ENCODE measurements around the gene TMEM135. TPM values are rescaled to one million over a fixed set of nuclear protein-coding genes. Genes with fewer than 3 reads are reported as not detected.
A peak's percentile ranks its signal among the peaks of the same experiment; 100 is the strongest.
"Not testable (repeated sequence)": the region's sequence is repeated elsewhere in the genome, so short reads cannot be mapped to it uniquely, and the experiment has no call there.

TMEM135 gene
- total RNA-seq, 1 experiment from 2014 or later: 14.0 TPM

DNA sequence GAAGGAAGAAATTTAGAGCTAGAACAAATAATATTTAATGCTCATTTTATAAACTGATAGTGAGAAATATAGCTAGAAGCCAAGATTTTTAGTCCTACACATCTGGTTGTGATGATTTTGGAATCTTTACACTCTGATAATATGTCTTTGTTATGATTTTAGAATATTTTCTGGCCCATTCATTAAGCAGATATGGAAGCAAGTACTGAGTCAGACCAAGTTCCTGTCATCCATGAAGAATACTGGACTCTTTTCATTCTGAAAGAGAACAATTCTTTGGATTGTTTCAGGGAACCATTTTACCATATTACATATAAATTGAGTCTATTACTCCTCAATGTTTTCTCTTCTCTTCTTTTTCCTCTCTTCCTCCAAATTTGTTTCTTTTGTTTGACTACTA lies 227.4 kb downstream of the TMEM135 start:
- Histone ChIP-seq H3K36me3 (ENCODE audit: low read depth, low read length) (no peaks in the 10 kb centered on the region), H3K4me2 (ENCODE audit: low read length) (no peak overlapping the region), H3K9ac (ENCODE audit: low read length) (no peak overlapping the region), H4K20me1 (ENCODE audit: low read length) (no peaks in the 10 kb centered on the region), H3K4me3 (ENCODE audit: low read length) (no peak overlapping the region), H3K27me3 (ENCODE audit: low read length) (no peaks in the 10 kb centered on the region), H3F3A (ENCODE audit: low read length, unreplicated experiment) (no peaks in the 10 kb centered on the region), H3K79me2 (ENCODE audit: low read length) (no peaks in the 10 kb centered on the region), H3K9me3 (ENCODE audit: low read length) (no peaks in the 10 kb centered on the region), H3K9me2 (replicated peaks; ENCODE audit: low read length) (no peaks in the 10 kb centered on the region), H3K27ac (ENCODE audit: low read length) (no peak overlapping the region), H3K4me1 (ENCODE audit: insufficient read depth, low read length) (peaks cover 5% of the 10 kb centered on the region; the same call in 1 of the 2 replicates), H2AFZ (ENCODE audit: low read length) (no peak overlapping the region)
- ATAC-seq (peak; percentile 40; the same call in 1 of the 2 replicates), DNase-seq (no peak)
- ChIA-PET POLR2A (ENCODE audit: unreplicated experiment) (interaction anchor here (0.7 kb wide), 1 partner anchor 46 kb away, joined by 5 read pairs; no protein-coding TSS in a partner anchor), CTCF (interaction anchor here (0.6 to 1.2 kb wide), 2 partner anchors 167 to 904 kb away, joined by 4 read pairs; no protein-coding TSS in a partner anchor)
- TF ChIP-seq, protein P1, sequence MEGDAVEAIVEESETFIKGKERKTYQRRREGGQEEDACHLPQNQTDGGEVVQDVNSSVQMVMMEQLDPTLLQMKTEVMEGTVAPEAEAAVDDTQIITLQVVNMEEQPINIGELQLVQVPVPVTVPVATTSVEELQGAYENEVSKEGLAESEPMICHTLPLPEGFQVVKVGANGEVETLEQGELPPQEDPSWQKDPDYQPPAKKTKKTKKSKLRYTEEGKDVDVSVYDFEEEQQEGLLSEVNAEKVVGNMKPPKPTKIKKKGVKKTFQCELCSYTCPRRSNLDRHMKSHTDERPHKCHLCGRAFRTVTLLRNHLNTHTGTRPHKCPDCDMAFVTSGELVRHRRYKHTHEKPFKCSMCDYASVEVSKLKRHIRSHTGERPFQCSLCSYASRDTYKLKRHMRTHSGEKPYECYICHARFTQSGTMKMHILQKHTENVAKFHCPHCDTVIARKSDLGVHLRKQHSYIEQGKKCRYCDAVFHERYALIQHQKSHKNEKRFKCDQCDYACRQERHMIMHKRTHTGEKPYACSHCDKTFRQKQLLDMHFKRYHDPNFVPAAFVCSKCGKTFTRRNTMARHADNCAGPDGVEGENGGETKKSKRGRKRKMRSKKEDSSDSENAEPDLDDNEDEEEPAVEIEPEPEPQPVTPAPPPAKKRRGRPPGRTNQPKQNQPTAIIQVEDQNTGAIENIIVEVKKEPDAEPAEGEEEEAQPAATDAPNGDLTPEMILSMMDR (conservative IDR thresholded peaks at IDR 0.05; ENCODE audit: low read depth, low read length): no peak
- no peak for TF ChIP-seq EZH2 (IDR thresholded peaks at IDR 0.05; ENCODE audit: low read length, unreplicated experiment)
- no peak for TF ChIP-seq EZH2phosphoT487 (IDR thresholded peaks at IDR 0.05; ENCODE audit: borderline replicate concordance, low read length)
- BruUV-seq (replicated peaks): no TSS peak
- intact Hi-C loops (cut with micrococcal nuclease): no loop called here

DNA sequence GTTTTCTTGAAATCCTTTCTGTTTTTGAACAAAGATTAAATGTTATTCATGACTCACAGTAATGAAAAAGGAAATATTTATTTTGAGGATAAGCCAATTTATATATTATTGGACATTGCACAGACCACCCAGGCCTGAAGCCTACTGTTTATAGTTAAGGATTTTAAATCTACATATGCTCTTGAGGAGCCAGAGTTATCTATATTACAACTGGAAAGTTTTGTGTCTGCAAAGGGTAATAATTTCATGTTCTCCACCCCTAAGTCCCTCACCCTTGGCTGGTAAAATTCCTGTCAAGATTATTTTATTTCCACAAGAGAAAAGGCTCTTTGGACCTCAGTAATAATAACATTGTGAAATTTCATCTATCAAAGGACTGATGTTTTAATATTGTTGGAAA lies 228.2 kb downstream of the TMEM135 start:
- H3K36me3 ChIP-seq (ENCODE audit: low read depth, low read length): no peaks in the 10 kb centered on the region
- H3F3A ChIP-seq (ENCODE audit: low read length, unreplicated experiment): no peaks in the 10 kb centered on the region
- ChIA-PET POLR2A (ENCODE audit: unreplicated experiment) (interaction anchor here (0.5 kb wide), 1 partner anchor 1603 kb away, joined by 11 read pairs; no protein-coding TSS in a partner anchor), CTCF (interaction anchor here (1.2 kb wide), 1 partner anchor 168 kb away, joined by 4 read pairs; no protein-coding TSS in a partner anchor)
- no peaks in the 10 kb centered on the region for H3K9me2 ChIP-seq (replicated peaks; ENCODE audit: low read length)
- no peaks in the 10 kb centered on the region for H3K27me3 ChIP-seq (ENCODE audit: low read length)
- peaks cover 13% of the 10 kb centered on the region for H3K4me1 ChIP-seq (ENCODE audit: insufficient read depth, low read length)
- no peaks in the 10 kb centered on the region for H3K9me3 ChIP-seq (ENCODE audit: low read length)
- H4K20me1 ChIP-seq (ENCODE audit: low read length): no peaks in the 10 kb centered on the region
- no TSS peak for BruUV-seq (replicated peaks)
- no peak overlapping the region for H3K4me3 ChIP-seq (ENCODE audit: low read length)
- TF ChIP-seq, protein P1 (conservative IDR thresholded peaks at IDR 0.05; ENCODE audit: low read depth, low read length): no peak
- no peak for TF ChIP-seq EZH2 (IDR thresholded peaks at IDR 0.05; ENCODE audit: low read length, unreplicated experiment)
- TF ChIP-seq EZH2phosphoT487 (IDR thresholded peaks at IDR 0.05; ENCODE audit: borderline replicate concordance, low read length): no peak
- no peak overlapping the region for H2AFZ ChIP-seq (ENCODE audit: low read length)
- no peak overlapping the region for H3K27ac ChIP-seq (ENCODE audit: low read length)
- DNase-seq (no peak), ATAC-seq (peak; percentile 45; the same call in 1 of the 2 replicates)
- H3K79me2 ChIP-seq (ENCODE audit: low read length): no peaks in the 10 kb centered on the region
- intact Hi-C loops (cut with micrococcal nuclease): no loop called here
- H3K4me2 ChIP-seq (ENCODE audit: low read length): no peak overlapping the region
- no peak overlapping the region for H3K9ac ChIP-seq (ENCODE audit: low read length)

DNA sequence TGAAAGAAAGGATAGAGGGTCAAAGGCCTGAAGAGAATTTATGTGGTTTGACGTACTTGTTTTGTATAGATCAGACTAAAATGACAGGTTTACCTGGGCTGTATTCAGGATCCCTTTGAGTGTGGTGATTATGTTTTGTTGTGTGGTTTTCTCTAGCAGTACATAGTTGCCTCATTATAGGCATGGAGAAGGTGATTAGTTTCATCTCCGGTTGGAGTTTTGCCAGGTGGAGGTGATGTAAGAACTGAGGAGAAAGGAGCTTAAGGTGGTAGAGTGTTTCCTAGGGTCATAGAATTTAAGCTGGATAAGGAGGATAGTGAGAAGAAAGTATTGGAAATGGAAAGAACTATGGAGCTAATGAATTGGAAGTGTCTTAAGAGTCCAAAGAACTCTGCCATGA lies 229.0 kb downstream of the TMEM135 start:
- Histone ChIP-seq H3K27ac (ENCODE audit: low read length) (no peak overlapping the region), H3K79me2 (ENCODE audit: low read length) (no peaks in the 10 kb centered on the region), H3K9me3 (ENCODE audit: low read length) (no peaks in the 10 kb centered on the region), H3F3A (ENCODE audit: low read length, unreplicated experiment) (no peaks in the 10 kb centered on the region), H3K36me3 (ENCODE audit: low read depth, low read length) (no peaks in the 10 kb centered on the region), H3K4me2 (ENCODE audit: low read length) (no peak overlapping the region), H3K4me1 (ENCODE audit: insufficient read depth, low read length) (peaks cover 15% of the 10 kb centered on the region), H3K27me3 (ENCODE audit: low read length) (no peaks in the 10 kb centered on the region), H4K20me1 (ENCODE audit: low read length) (no peaks in the 10 kb centered on the region), H3K4me3 (ENCODE audit: low read length) (no peak overlapping the region), H3K9me2 (replicated peaks; ENCODE audit: low read length) (no peaks in the 10 kb centered on the region), H2AFZ (ENCODE audit: low read length) (no peak overlapping the region), H3K9ac (ENCODE audit: low read length) (no peak overlapping the region)
- no TSS peak for BruUV-seq (replicated peaks)
- POLR2A ChIA-PET (ENCODE audit: unreplicated experiment): no interaction called here
- CTCF ChIA-PET: no interaction called here
- intact Hi-C loops (cut with micrococcal nuclease): no loop called here
- no peak for DNase-seq
- TF ChIP-seq EZH2 (IDR thresholded peaks at IDR 0.05; ENCODE audit: low read length, unreplicated experiment) (no peak), EZH2phosphoT487 (IDR thresholded peaks at IDR 0.05; ENCODE audit: borderline replicate concordance, low read length) (no peak)
- TF ChIP-seq, protein P1 (conservative IDR thresholded peaks at IDR 0.05; ENCODE audit: low read depth, low read length): no peak
- no peak for ATAC-seq

DNA sequence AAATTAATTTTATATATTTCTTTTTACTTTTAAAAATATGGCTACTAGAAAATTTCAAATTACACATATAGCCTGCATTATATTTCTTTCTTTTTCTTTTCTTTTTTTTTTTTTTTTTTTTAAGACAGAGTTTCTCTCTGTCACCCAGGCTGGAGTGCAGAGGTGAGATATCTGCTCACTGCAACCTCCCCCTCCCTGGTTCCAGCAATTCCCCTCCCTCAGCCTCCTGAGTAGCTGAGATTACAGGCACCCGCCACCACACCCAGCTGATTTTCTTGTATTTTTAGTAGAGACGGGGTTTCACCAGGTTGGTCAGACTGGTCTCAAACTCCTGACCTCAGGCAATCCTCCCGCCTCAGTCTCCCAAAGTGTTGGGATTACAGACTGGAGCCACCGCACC lies 234.2 kb downstream of the TMEM135 start:
- H3K9ac ChIP-seq (ENCODE audit: low read length); ATAC-seq; H3K27me3 ChIP-seq (ENCODE audit: low read length); H3K4me2 ChIP-seq (ENCODE audit: low read length); H3K4me3 ChIP-seq (ENCODE audit: low read length); H3K9me2 ChIP-seq (replicated peaks; ENCODE audit: low read length); H3K9me3 ChIP-seq (ENCODE audit: low read length); H3K36me3 ChIP-seq (ENCODE audit: low read depth, low read length); H3F3A ChIP-seq (ENCODE audit: low read length, unreplicated experiment); H3K27ac ChIP-seq (ENCODE audit: low read length); intact Hi-C loops (cut with micrococcal nuclease); DNase-seq; H2AFZ ChIP-seq (ENCODE audit: low read length); H3K79me2 ChIP-seq (ENCODE audit: low read length); CTCF ChIA-PET; BruUV-seq (replicated peaks); POLR2A ChIA-PET (ENCODE audit: unreplicated experiment); H4K20me1 ChIP-seq (ENCODE audit: low read length): not testable (repeated sequence)
- H3K4me1 ChIP-seq (ENCODE audit: insufficient read depth, low read length): peaks cover 10% of the 10 kb centered on the region

Measured in PC-3 (cell line).